AG09319 (cell line): ENCODE results near the gene ZBTB20.

ENCODE experiments used
- DNase-seq: peaks from one replicate; pipeline ENCODE4 v3.0.0-alpha.2; 2010; ENCODE audit warnings: low read depth; ENCODE audit errors: extremely low read depth
- CTCF ChIP-seq: IDR thresholded peaks from 2 replicates; pipeline ENCODE4 v1.5.1; 2011; ENCODE audit warnings: low read depth, mild to moderate bottlenecking, inconsistent platforms, low read length, moderate library complexity

ZBTB20 gene

GRCh38 chr3:114651555-114651954, 495.5 kb downstream of the ZBTB20 start:
- DNase-seq = no peak
- TF ChIP-seq CTCF = no peak

GRCh38 chr3:114650808-114651207, 496.3 kb downstream of the ZBTB20 start:
- TF ChIP-seq CTCF = no peak
- no peak for DNase-seq

GRCh38 chr3:114649331-114649730, 497.8 kb downstream of the ZBTB20 start:
- TF ChIP-seq CTCF = no peak
- DNase-seq = no peak

- no peak for DNase-seq
- no peak for TF ChIP-seq CTCF
Measured at GRCh38 chr3:114646526-114646925, 500.6 kb downstream of the ZBTB20 start.

- TF ChIP-seq CTCF = no peak
- DNase-seq = no peak
Measured at GRCh38 chr3:114645392-114645791, 501.7 kb downstream of the ZBTB20 start.

GRCh38 chr3:114644367-114644766, 502.7 kb downstream of the ZBTB20 start:
- no peak for DNase-seq
- TF ChIP-seq CTCF = no peak

- no peak for TF ChIP-seq CTCF
- DNase-seq = no peak
Measured at GRCh38 chr3:114642951-114643741, 503.9 kb downstream of the ZBTB20 start.
